Caco-2 (cell line): ENCODE results near the gene MAP1LC3A. TPM values are rescaled to one million over a fixed set of nuclear protein-coding genes. Genes with fewer than 3 reads are reported as not detected.
"Not testable (repeated sequence)": the region's sequence is repeated elsewhere in the genome, so short reads cannot be mapped to it uniquely, and the experiment has no call there.

Experiments
- BruUV-seq: library from RNA; stranded (reverse); fragments of 400-500 nt; replicated peaks from 2 replicates; lab custom pipeline; 2021; lab: Mats Ljungman, UMichigan
- CTCF ChIA-PET: fragments of 300-600 bp; sonication (Branson Sonifier 250); formaldehyde crosslinking; loops from one replicate; lab custom pipeline; 2022; ENCODE audit warnings: antibody characterized with exemption; lab: Charles Lee
- POLR2A ChIA-PET: fragments of 300-600 bp; sonication (Branson Sonifier 250); formaldehyde crosslinking; loops from one replicate; lab custom pipeline; 2022; ENCODE audit warnings: antibody characterized with exemption; lab: Charles Lee
- DNase-seq, 2 experiments: peaks; one replicate each; pipeline versions ENCODE4 v3.0.0 to v3.0.0-alpha.2; 2020 to 2022
- H3K27me3 ChIP-seq: replicated peaks from 2 replicates; pipeline ENCODE4 v1.6.0; 2011; ENCODE audit warnings: low read length; ENCODE audit not compliant: control insufficient read depth, insufficient read depth
- H3K36me3 ChIP-seq: 2 replicates; pipeline ENCODE4 v1.5.1; 2011; ENCODE audit warnings: low read length; ENCODE audit not compliant: control insufficient read depth, insufficient read depth
- H3K4me1 ChIP-seq: fragments of 250-450 bp; sonication (Bioruptor Pico); 2 replicates; pipeline ENCODE4 v1.5.1; 2020; ENCODE audit warnings: mild to moderate bottlenecking
- H3K4me3 ChIP-seq: 2 replicates; pipeline ENCODE4 v1.5.1; 2011; ENCODE audit warnings: low read depth, mild to moderate bottlenecking, control low read depth, low read length
- H3K9me3 ChIP-seq: fragments of 250-450 bp; sonication (Bioruptor Pico); 2 replicates; pipeline ENCODE4 v1.5.1; 2020; ENCODE audit warnings: mild to moderate bottlenecking, moderate library complexity
- H3K27ac Mint-ChIP-seq: one replicate; pipeline ENCODE4 v1.8.0; 2022; ENCODE audit warnings: mixed read lengths; ENCODE audit not compliant: unreplicated experiment
- H3K27me3 Mint-ChIP-seq: one replicate; pipeline ENCODE4 v1.8.0; 2022; ENCODE audit warnings: mixed read lengths; ENCODE audit not compliant: insufficient read depth, unreplicated experiment
- H3K36me3 Mint-ChIP-seq: one replicate; pipeline ENCODE4 v1.8.0; 2022; ENCODE audit warnings: mild to moderate bottlenecking, mixed read lengths; ENCODE audit not compliant: insufficient read depth, unreplicated experiment
- H3K4me1 Mint-ChIP-seq: one replicate; pipeline ENCODE4 v1.8.0; 2022; ENCODE audit warnings: low read depth, mixed read lengths; ENCODE audit not compliant: unreplicated experiment
- H3K4me3 Mint-ChIP-seq: one replicate; pipeline ENCODE4 v1.8.0; 2022; ENCODE audit warnings: mild to moderate bottlenecking, moderate library complexity, mixed read lengths; ENCODE audit not compliant: unreplicated experiment
- H3K9me3 Mint-ChIP-seq: one replicate; pipeline ENCODE4 v1.8.0; 2022; ENCODE audit warnings: mixed read lengths; ENCODE audit not compliant: unreplicated experiment
- intact Hi-C: fragments of 100-400 bp; cut with micrococcal nuclease; formaldehyde crosslinking; loops from one replicate; pipeline ENCODE4 v1.10.0; 2022; ENCODE audit not compliant: unreplicated experiment
- total RNA-seq: library from RNA; stranded (reverse); gene quantifications from 2 replicates; pipeline ENCODE4 v1.2.3, GENCODE V29; 2022
- TF ChIP-seq, protein P1 (sequence below), 2 experiments: fragments of 200-600 bp in 1 of 2; IDR thresholded peaks; 1 replicate in 1 of 2; 2 replicates in 1 of 2; pipeline versions ENCODE4 v1.5.1 to v1.8.0; 2011 to 2022; ENCODE audit warnings: antibody characterized with exemption in 1 of 2, control low read depth in 1 of 2, inconsistent platforms in 1 of 2, low read depth in 1 of 2, low read length in 1 of 2, mild to moderate bottlenecking in 1 of 2, moderate library complexity in 1 of 2; ENCODE audit not compliant: insufficient read depth in 1 of 2, severe bottlenecking in 1 of 2, unreplicated experiment in 1 of 2

Gene MAP1LC3A
- total RNA-seq, 1 experiment from 2014 or later: 0.88 TPM

DNA sequence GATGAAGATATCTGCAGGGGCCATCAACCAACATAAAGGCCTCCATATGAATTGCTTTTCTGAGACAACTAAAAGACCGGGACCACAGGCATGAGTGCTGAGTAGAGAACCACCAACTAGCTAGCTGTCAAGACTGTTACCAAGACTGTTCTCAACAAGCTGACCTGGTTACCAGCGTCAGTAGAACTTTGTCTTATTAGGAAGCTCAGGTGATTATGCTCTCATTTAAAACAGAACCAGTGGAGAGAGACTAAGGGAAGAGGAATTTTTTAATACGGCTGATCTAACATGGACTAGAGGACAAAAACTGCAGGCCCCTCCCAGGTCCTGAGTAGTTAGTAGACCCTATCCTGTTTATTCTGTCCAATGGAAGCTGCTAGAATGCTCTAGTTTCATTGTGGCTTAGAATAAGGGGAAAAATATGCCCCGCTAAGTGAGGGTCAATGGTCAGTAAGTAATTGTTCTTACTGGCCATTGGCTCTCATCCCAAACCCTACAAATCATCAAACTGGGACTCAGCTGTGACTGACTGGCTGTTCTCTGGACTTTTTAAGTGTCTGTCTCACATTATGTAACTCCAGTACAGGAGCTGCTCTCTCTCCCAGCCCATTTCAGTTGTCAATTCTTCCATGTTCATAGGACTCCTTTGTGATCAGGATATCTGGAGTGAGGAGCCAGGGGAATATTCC is 46.1 kb upstream of the MAP1LC3A start:
- Mint-ChIP-seq H3K36me3 (peaks cover 91% of the 10 kb centered on the region), H3K4me3 (no peak overlapping the region), H3K4me1 (peaks cover 19% of the 10 kb centered on the region), H3K9me3 (no peaks in the 10 kb centered on the region), H3K27ac (no peak overlapping the region), H3K27me3 (no peaks in the 10 kb centered on the region)
- intact Hi-C loops: no loop called here
- no TSS peak for BruUV-seq
- Histone ChIP-seq H3K9me3 (no peaks in the 10 kb centered on the region), H3K36me3 (no peaks in the 10 kb centered on the region), H3K27me3 (no peaks in the 10 kb centered on the region), H3K4me3 (no peak overlapping the region), H3K4me1 (peaks cover 6% of the 10 kb centered on the region)
- POLR2A ChIA-PET: interaction anchor here (1.1 kb wide), 1 partner anchor 202 kb away, joined by 4 read pairs; no protein-coding TSS in a partner anchor
- TF ChIP-seq, protein P1, sequence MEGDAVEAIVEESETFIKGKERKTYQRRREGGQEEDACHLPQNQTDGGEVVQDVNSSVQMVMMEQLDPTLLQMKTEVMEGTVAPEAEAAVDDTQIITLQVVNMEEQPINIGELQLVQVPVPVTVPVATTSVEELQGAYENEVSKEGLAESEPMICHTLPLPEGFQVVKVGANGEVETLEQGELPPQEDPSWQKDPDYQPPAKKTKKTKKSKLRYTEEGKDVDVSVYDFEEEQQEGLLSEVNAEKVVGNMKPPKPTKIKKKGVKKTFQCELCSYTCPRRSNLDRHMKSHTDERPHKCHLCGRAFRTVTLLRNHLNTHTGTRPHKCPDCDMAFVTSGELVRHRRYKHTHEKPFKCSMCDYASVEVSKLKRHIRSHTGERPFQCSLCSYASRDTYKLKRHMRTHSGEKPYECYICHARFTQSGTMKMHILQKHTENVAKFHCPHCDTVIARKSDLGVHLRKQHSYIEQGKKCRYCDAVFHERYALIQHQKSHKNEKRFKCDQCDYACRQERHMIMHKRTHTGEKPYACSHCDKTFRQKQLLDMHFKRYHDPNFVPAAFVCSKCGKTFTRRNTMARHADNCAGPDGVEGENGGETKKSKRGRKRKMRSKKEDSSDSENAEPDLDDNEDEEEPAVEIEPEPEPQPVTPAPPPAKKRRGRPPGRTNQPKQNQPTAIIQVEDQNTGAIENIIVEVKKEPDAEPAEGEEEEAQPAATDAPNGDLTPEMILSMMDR (IDR thresholded peaks at IDR 0.05; ENCODE audit: insufficient read depth in 1 of 2, low read depth in 1 of 2, low read length in 1 of 2, severe bottlenecking in 1 of 2, unreplicated experiment in 1 of 2): no peak
- DNase-seq: no peak
- CTCF ChIA-PET: interaction anchor here (0.6 to 0.9 kb wide), 2 partner anchors 11 to 201 kb away, joined by 3 to 5 read pairs; no protein-coding TSS in a partner anchor

DNA sequence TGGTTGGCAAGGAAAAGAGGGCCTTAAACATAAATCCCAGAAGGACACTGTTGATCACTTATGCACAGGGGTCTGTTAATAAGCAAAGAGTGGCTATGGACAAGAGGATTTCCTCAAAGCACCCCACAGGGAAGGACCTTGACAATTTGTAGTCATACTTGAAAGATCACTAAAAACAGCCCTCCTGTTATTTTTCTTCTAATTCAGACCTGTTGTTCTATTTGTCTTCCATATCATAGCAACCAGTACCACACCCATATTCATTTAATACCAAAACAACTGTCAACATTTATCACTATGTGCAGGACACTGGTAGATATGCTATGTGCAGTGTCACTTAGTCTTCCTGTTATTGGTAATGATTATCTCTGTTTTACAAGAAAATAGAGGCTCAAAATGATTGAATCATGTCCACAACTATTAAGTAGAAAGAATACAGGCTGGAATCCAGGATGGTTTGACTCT is 45.5 kb upstream of the MAP1LC3A start:
- POLR2A ChIA-PET: no interaction called here
- no peak for DNase-seq
- no peak overlapping the region for H3K4me3 Mint-ChIP-seq
- no peaks in the 10 kb centered on the region for H3K27me3 Mint-ChIP-seq
- H3K4me1 Mint-ChIP-seq: peaks cover 19% of the 10 kb centered on the region
- H3K9me3 ChIP-seq: no peaks in the 10 kb centered on the region
- intact Hi-C loops: no loop called here
- no TSS peak for BruUV-seq
- no peaks in the 10 kb centered on the region for H3K36me3 ChIP-seq
- H3K9me3 Mint-ChIP-seq: no peaks in the 10 kb centered on the region
- peaks cover 88% of the 10 kb centered on the region for H3K36me3 Mint-ChIP-seq
- CTCF ChIA-PET: no interaction called here
- no peak overlapping the region for H3K4me3 ChIP-seq
- H3K27me3 ChIP-seq: no peaks in the 10 kb centered on the region
- peaks cover 6% of the 10 kb centered on the region for H3K4me1 ChIP-seq
- no peak overlapping the region for H3K27ac Mint-ChIP-seq
- TF ChIP-seq, protein P1 (IDR thresholded peaks at IDR 0.05; ENCODE audit: insufficient read depth in 1 of 2, low read depth in 1 of 2, low read length in 1 of 2, severe bottlenecking in 1 of 2, unreplicated experiment in 1 of 2): no peak

DNA sequence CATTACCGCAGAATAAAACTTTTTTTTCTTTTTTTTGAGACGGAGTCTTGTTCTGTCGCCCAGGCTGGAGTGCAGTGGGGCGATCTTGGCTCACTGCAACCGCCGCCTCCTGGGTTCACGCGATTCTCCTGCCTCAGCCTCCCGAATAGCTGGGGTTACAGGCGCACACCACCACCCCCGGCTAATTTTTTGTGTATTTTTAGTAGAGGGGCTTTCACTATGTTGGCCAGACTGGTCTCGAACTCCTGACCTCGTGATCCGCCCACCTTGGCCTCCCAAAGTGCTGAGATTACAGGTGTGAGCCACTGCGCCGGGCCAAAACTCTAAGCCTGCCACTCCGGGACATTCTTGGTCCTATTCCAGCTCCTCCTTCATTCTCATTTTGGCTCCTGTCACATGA is 44.5 kb upstream of the MAP1LC3A start:
- H3K36me3 ChIP-seq, DNase-seq, H3K4me3 ChIP-seq, BruUV-seq, H3K9me3 Mint-ChIP-seq, H3K9me3 ChIP-seq, POLR2A ChIA-PET, H3K27me3 ChIP-seq, intact Hi-C loops, H3K4me1 ChIP-seq, H3K27me3 Mint-ChIP-seq: not testable (repeated sequence)
- Mint-ChIP-seq H3K36me3 (peaks cover 88% of the 10 kb centered on the region), H3K4me3 (peak overlapping the region; percentile 85), H3K27ac (peak overlapping the region; percentile 91), H3K4me1 (peaks cover 19% of the 10 kb centered on the region)
- CTCF ChIA-PET: interaction anchor here (0.6 to 4.4 kb wide), 3 partner anchors 9 to 211 kb away, joined by 3 to 75 read pairs (median 5); no protein-coding TSS in a partner anchor
